Subcutaneous abdominal adipose tissue (tissue), 5 donors: ENCODE results near the gene SLC22A2.

Source experiments
- H3K27ac ChIP-seq: one replicate; pipeline ENCODE4 v1.7.0; 2013; ENCODE audit warnings: low read depth, mild to moderate bottlenecking, inconsistent platforms, low read length, moderate library complexity
- H3K27me3 ChIP-seq, 5 donors: one replicate each; pipeline ENCODE4 v1.7.0; 2013; ENCODE audit warnings: low read length in 5 of 5, inconsistent platforms in 1 of 5; ENCODE audit not compliant: control insufficient read depth in 5 of 5, insufficient read depth in 4 of 5
- H3K36me3 ChIP-seq, 5 donors: one replicate each; pipeline ENCODE4 v1.7.0; 2013; ENCODE audit warnings: low read length in 5 of 5; ENCODE audit not compliant: control insufficient read depth in 5 of 5, insufficient read depth in 5 of 5
- H3K4me1 ChIP-seq, 5 donors: one replicate each; pipeline ENCODE4 v1.7.0; 2013; ENCODE audit warnings: low read length in 5 of 5, mild to moderate bottlenecking in 3 of 5, moderate library complexity in 1 of 5; ENCODE audit not compliant: control insufficient read depth in 5 of 5, insufficient read depth in 5 of 5
- H3K4me3 ChIP-seq, 5 donors: one replicate each; pipeline ENCODE4 v1.7.0; 2013; ENCODE audit warnings: low read length in 5 of 5, low read depth in 1 of 5
- H3K9ac ChIP-seq, 5 donors: one replicate each; pipeline ENCODE4 v1.7.0; 2013; ENCODE audit warnings: low read length in 5 of 5, mild to moderate bottlenecking in 4 of 5, moderate library complexity in 3 of 5
- H3K9me3 ChIP-seq, 5 donors: one replicate each; pipeline ENCODE4 v1.7.0; 2013; ENCODE audit warnings: low read length in 5 of 5; ENCODE audit not compliant: control insufficient read depth in 5 of 5
- donor health status: healthy.
- donor health status: healthy.
- donor health status: healthy.
- donor health status: healthy.
- donor health status: healthy.

SLC22A2 gene

GRCh38 chr6:160180706-160181105 lies 77.9 kb downstream of the SLC22A2 start:
- Histone ChIP-seq H3K4me3 (no peak overlapping the region), H3K27me3 (peaks cover 0 to 4% (median 0%) of the 10 kb centered on the region in 5 donors), H3K27ac (no peak overlapping the region), H3K4me1 (no peaks in the 10 kb centered on the region), H3K9ac (no peak overlapping the region), H3K36me3 (no peaks in the 10 kb centered on the region), H3K9me3 (no peaks in the 10 kb centered on the region)

- Histone ChIP-seq H3K4me1 (no peaks in the 10 kb centered on the region), H3K9me3 (no peaks in the 10 kb centered on the region), H3K27me3 (peaks cover 0 to 4% (median 0%) of the 10 kb centered on the region in 5 donors)
These were observed 80.3 kb downstream of the SLC22A2 start for GRCh38 chr6:160178271-160178670.

GRCh38 chr6:160177220-160177619 lies 81.4 kb downstream of the SLC22A2 start:
- Histone ChIP-seq H3K36me3 (no peaks in the 10 kb centered on the region), H3K27me3 (peaks cover 0 to 4% (median 0%) of the 10 kb centered on the region in 5 donors), H3K9ac (no peak overlapping the region), H3K27ac (no peak overlapping the region), H3K4me1 (no peaks in the 10 kb centered on the region), H3K4me3 (no peak overlapping the region), H3K9me3 (no peaks in the 10 kb centered on the region)

More at GRCh38 chr6:160178271-160178670, 80.3 kb downstream of the SLC22A2 start:
- no peak overlapping the region for H3K9ac ChIP-seq
- no peak overlapping the region for H3K4me3 ChIP-seq
- H3K36me3 ChIP-seq = no peaks in the 10 kb centered on the region
- H3K27ac ChIP-seq = no peak overlapping the region

DNA sequence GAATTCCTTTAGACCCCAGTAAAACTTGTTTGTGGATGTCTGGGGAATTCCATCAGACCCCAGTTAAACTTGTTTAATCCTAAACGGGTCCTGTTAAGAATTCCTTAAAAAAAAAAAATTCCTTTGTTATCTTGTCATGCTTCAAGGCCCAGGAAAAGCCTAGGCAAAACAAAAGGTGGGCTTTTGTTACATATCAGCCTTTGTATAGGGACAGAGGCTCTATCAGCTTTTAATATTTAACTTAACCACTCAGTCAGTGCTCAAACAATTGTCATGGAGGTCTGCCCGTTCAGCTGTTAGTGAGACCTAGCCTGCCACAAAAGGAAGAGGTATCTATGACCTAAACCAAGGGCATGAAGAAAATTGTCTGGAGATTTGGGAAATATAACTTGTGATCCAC lies 83.9 kb downstream of the SLC22A2 start:
- H3K27me3 ChIP-seq = peaks cover 0 to 4% (median 0%) of the 10 kb centered on the region in 5 donors
- no peaks in the 10 kb centered on the region for H3K4me1 ChIP-seq
- no peak overlapping the region for H3K9ac ChIP-seq
- H3K36me3 ChIP-seq = no peaks in the 10 kb centered on the region
- no peaks in the 10 kb centered on the region for H3K9me3 ChIP-seq
- H3K27ac ChIP-seq = no peak overlapping the region
- no peak overlapping the region for H3K4me3 ChIP-seq

DNA sequence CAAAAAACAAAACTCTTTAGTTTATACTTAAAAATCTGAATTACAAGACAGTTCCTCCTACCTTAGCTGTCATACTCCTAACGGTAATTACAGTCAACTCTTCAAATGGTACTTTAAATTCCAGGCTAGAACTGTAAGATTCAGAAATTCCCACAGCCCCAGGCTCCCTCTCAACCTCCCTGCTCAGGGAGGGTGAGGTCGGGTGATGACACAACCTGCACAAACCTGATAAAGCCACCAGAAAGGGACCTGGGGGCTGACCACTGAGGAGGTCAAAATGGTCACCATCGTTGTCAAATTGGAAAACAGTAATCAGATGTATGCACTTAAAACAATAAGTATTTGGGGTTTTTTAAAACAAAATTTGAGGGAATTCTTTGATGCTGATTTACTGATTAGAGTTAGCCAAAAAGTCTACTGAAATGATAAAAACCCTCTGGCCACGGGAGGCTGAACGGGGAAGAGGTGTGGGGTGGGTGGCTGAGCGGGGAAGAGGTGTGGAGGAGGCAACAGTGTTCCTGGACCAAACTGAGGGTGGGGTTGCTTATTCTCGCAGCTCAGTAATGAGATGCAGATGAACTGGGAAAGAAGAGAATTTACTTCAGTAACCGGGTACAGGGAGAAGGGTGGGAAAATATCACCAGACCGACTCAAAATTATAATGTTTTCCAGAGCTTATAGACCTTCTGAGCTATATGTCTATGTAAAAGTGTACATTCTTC lies 84.7 kb downstream of the SLC22A2 start:
- Histone ChIP-seq H3K4me3 (no peak overlapping the region), H3K27me3 (peaks cover 0 to 4% (median 0%) of the 10 kb centered on the region in 5 donors), H3K27ac (no peak overlapping the region), H3K36me3 (no peaks in the 10 kb centered on the region), H3K9me3 (no peaks in the 10 kb centered on the region), H3K4me1 (no peaks in the 10 kb centered on the region), H3K9ac (no peak overlapping the region)

DNA sequence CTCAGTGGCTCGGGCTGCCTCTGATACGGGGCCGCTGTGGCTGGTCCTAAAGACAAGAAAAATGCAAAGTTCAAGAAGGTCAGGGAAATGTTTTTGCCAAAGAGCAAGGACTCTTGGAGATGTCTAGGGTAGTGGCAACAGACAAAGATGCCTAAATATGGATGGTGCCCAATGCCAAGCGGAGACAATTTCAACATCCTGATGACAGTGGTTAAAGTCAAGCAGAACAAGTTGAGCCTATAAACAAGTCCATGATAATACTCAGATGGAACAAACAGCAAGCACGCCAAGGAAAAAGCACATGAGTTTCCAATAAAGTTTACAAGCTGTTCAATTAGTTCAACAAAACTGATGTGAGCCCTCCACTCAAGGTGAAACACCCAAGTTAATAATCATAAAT lies 85.9 kb downstream of the SLC22A2 start:
- Histone ChIP-seq H3K4me3 (no peak overlapping the region), H3K36me3 (no peaks in the 10 kb centered on the region), H3K9me3 (no peaks in the 10 kb centered on the region), H3K27ac (no peak overlapping the region), H3K4me1 (no peaks in the 10 kb centered on the region), H3K27me3 (peaks cover 0 to 4% (median 0%) of the 10 kb centered on the region in 5 donors), H3K9ac (no peak overlapping the region)

- Histone ChIP-seq H3K4me3 (no peak overlapping the region), H3K9me3 (no peaks in the 10 kb centered on the region), H3K27ac (no peak overlapping the region), H3K27me3 (peaks cover 0 to 3% (median 0%) of the 10 kb centered on the region in 5 donors), H3K9ac (no peak overlapping the region), H3K4me1 (no peaks in the 10 kb centered on the region), H3K36me3 (no peaks in the 10 kb centered on the region)
These were observed 88.5 kb downstream of the SLC22A2 start for GRCh38 chr6:160170018-160170680.

- Histone ChIP-seq H3K9me3 (no peaks in the 10 kb centered on the region), H3K4me3 (no peak overlapping the region), H3K4me1 (no peaks in the 10 kb centered on the region), H3K27ac (no peak overlapping the region), H3K27me3 (peaks cover 0 to 3% (median 0%) of the 10 kb centered on the region in 5 donors), H3K36me3 (no peaks in the 10 kb centered on the region), H3K9ac (no peak overlapping the region)
These were observed 90.8 kb downstream of the SLC22A2 start for GRCh38 chr6:160167604-160168399.
